ENCODE results near the gene ST3GAL5.
A peak's percentile ranks its signal among the peaks of the same experiment; 100 is the strongest.

The ST3GAL5 gene

DNA sequence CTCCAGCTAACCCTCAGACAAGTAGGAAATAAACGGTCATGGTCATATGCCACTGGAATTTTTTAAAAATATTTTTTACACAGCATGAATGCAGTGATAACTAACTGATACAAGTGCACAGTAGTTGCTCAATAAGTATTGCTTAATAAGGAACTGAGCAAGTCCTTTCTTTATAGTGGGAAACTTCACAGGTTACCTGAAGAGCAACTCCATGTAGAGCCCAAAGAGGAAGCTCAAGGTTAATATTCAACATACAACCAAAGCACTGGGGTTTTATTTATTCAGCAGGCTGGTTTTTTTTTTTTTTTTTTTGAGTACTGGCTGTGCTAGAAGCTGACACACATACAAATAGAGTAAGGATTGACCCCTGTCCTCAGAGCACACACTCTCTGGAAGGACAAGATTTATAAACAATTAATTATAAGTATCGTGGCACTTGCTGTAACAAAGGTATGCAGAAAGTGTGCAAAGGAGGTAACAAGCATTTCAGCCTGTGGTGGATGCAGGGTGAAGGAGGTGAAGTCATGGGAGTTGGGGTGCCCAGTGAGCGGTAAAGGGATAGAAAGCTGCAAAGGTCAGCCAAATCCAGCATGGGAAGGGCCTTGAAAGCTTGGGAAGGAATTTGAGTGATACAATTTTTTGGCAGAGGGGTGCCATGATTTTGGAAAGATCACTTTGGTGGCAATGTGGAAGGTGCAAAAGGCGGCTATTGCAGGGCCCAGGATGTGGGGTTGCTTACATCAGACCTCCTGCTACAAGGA, 82.3 kb downstream of the ST3GAL5 start:
- DNase-seq (ENCODE audit: low read depth) = no peak

DNA sequence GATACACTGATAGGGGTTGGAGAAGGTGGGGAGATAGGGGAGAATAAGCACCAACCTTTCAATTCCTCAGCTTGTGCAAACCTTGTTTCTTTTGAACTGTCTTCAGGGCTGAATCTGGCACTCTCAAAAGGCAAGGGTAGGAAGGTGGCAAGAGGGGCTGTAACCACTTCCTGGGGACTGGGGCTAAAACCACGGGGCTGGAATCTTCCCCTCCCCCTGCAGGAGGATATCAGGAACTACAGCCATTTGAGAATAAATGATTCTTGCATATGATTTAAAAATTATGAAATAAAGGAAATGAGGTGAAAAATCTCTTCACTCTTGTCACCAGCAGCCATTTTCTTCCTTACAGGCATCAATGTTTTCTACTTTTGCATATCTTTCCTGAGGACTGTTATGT, 84.2 kb downstream of the ST3GAL5 start:
- DNase-seq (ENCODE audit: low read depth) = peak; percentile 9

GRCh38 chr2:85803704-85804425, 84.9 kb downstream of the ST3GAL5 start:
- DNase-seq (ENCODE audit: low read depth) = no peak

GRCh38 chr2:85802354-85803103, 86.3 kb downstream of the ST3GAL5 start:
- no peak for DNase-seq (ENCODE audit: low read depth)

DNA sequence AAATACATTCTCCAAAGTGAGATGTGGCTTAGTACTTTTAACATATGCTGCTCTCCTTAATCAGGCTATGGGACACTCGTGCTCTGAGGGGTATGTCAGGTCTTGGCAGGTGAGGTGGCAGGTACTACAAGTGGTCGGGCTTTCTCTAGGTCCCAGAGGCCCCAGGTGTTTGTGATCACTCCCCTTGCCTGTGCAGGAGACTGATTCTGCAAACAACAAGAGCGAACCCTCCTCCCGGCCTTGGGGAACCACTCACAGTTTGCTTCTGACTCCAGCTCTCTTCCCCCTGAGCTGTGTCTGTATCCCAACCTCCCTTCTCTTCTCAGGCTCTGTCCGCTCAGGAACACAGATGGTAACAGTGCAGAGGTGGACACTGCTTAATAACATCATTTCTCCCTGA, 86.9 kb downstream of the ST3GAL5 start:
- no peak for DNase-seq (ENCODE audit: low read depth)

DNA sequence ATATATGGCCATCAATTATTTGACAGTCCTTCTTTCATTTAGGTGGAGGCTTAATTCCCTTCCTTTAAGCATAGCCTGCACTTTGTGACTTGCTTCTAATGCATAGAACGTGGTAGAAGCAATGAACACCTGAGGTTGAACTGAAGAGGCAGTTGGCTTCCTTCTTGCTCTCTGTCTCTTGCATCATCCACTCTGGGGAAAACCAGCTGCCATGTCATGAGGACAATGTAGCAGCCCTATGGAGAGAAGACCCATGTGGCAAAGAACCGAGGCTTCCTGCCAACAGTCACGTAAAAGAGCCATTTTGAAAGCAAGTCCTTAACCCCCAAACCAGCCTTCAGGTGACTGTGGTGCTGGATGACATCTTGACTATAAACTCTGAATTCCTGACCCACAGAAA, 88.2 kb downstream of the ST3GAL5 start:
- DNase-seq (ENCODE audit: low read depth) = no peak

DNA sequence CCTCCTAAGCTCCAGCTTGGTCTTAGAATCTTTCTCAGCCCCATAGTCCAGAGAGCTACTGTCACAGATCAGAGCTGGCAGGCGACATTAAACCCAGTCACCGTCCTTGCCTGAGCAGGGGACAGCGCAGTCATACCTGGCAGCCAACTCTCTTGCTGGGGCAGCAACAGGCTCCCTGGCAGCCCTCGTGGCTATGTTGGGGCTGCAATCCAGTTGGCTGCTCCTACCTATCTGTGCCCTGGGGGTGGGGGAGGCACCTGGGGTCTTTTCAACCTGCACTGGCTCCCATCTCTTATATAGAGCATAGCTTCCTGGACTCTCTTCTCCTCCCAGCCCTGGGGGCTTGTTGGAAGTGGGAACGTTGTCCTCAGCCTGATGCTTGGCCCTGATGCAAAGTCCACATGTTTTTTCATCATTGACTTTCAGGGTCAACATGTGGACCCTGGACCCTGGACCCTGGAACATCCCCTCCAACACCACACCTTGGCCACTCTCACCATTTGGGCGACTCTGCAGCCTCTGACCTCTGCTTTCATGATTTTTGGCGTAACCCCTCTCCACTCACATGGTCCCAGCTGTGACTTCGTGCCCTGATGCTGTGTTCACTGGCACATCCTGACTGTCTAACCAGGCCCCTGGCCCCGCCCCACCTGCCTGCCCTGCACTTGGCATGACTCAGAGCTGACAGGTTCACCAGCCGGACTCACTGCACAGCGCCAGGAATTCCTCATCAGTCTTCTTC, 89.4 kb downstream of the ST3GAL5 start:
- no peak for DNase-seq (ENCODE audit: low read depth)

DNA sequence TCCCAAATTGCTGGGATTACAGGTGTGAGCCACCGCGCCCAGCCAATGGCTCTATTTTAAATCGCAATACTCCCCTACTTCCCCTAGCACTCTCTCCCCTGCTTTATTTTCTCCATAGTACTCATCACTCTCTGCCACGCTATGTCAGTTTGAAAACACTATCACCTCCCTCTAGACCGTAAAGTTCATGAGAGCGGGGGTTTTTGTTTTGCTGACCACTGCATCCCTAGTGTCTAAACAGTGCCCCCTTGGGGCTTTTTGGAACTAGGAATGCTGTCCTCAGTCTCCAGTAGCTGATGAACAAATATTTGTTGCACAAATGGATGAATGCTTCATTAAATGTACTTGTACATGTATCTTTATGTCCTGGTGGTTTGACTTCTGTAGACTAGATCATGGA, 90.9 kb downstream of the ST3GAL5 start:
- DNase-seq (ENCODE audit: low read depth) = no peak

DNA sequence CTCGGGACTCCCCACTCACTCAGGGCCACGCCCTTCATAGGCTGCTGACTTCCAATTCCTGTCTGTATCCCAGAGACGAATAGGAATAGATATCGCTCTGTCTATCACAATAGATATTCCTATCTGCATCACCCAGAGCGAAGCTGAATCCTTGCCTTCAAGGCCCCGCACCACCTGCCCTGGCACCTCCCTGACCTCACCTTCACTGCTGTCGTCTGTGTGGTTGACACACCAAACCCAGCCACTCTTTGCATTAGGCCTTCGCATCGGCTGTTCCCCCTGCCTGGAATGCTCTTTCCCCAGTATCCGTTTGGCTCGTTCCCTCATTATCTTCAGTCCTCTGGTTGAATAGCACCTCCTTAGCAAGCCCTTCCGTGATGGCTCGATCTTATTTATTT, 91.5 kb downstream of the ST3GAL5 start:
- no peak for DNase-seq (ENCODE audit: low read depth)

DNA sequence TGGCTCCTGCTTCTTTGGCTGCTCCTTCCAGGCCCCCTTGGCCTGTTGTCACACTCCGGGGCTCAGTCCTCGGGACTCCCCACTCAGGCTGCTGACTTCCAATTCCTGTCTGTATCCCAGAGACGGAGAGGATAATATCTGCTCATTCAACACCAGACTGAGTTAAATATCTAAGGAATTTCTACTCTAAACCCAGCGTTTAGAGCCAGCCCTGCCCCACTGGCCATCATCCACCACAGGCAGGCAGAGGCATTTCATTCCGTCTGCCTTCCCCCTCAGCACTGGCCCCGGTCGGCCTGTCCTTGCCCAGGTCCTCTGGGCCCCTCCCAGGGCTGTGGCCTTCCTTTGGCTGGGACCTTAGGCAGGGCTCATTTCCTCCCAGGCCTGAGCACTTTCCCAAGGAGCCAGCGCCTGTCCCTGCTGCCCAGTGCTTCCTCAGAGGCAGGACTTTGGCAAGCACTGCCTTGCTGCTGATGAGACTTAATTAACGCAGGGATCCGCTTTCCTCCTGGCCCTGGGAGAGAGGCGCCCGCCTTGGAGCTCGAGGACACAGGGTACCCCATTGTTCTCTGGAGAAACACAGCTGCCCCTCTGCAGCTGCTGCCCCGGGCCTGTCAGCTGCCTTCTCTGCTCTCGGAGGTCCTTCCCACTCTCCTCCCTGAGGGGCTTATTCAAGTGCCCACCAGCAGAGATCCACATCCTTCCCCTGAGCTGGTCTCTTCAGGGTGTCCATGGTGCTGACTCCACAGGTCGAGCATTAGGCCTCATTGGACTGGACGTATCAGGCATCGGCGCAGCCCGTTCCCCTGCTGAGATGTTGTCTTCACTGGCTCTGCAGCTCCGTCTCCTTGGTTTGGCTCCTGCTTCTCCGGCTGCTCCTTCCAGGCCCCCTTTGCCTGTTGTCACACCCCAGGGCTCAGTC, 92.2 kb downstream of the ST3GAL5 start:
- no peak for DNase-seq (ENCODE audit: low read depth)

DNA sequence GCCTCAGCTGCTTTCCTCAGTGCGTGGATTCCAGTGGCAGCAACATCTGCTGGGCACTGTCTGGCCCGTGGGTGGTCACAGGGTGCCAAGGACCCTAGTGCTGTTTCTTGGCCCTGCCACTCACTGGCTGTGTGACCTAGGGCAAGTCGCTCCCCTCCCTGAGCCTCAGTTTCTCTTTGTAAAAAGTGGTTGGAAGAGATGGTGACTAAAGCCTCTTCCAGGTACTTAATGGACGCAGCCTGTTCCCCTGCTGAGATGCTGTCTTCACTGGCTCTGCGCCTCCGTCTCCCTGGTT, 92.8 kb downstream of the ST3GAL5 start:
- DNase-seq (ENCODE audit: low read depth) = no peak

GRCh38 chr2:85795331-85796045, 93.3 kb downstream of the ST3GAL5 start:
- DNase-seq (ENCODE audit: low read depth) = no peak

DNA sequence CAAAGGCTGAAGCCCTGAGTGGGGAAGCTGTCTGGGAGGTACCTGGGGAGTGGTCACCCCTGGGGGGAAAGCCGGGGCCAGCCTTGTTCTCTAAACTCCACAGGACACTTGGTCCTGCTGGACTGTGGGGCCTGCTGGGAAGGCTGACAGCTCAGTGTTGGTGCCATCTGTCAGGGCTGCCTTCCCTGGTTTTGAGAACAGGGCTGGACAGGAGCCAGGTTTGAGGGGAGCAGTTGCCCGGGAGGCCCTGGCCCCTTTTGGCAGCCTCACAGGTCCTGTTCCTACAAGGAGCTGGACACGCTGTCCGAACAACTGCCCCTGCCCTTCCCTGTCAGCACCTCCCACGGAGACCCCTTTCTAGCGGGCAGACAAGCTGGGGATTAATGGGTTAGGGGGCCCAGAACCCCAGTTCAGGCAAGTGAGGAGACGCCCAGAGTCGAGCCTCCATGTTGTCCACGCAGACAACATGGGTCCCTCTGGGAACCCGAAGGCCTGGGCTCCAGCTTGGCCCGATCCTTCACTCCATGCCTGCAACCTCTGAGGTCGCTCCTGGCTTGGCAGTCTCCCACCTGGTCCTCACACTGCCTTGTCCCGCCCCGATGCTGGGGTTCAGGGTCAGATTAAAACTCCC, 94.2 kb downstream of the ST3GAL5 start:
- DNase-seq (ENCODE audit: low read depth) = no peak

GRCh38 chr2:85794038-85794441, 94.8 kb downstream of the ST3GAL5 start:
- no peak for DNase-seq (ENCODE audit: low read depth)

DNA sequence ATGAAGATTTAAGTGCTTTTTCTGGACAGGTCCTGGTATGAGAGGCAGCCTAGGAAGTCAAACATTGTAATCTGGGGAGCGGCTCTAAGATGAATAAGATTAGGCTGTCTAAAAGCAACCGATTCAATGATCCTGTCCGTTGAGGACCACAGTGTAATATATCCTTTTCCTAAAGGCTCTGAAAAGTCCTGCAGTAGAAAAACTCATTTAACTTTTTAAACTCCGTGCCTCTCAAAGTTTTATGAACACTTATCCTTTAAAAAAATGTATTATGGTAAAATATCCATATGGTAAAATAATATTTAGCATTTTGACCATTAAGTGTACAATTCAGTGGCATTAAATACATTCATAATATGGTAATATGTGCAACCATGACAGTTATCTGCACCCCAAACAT, 95.2 kb downstream of the ST3GAL5 start:
- DNase-seq (ENCODE audit: low read depth) = no peak

- no peak for DNase-seq (ENCODE audit: low read depth)
These were observed 95.9 kb downstream of the ST3GAL5 start for GRCh38 chr2:85792783-85793441.

- DNase-seq (ENCODE audit: low read depth) = no peak
These were observed 96.9 kb downstream of the ST3GAL5 start for GRCh38 chr2:85791704-85792565.

DNA sequence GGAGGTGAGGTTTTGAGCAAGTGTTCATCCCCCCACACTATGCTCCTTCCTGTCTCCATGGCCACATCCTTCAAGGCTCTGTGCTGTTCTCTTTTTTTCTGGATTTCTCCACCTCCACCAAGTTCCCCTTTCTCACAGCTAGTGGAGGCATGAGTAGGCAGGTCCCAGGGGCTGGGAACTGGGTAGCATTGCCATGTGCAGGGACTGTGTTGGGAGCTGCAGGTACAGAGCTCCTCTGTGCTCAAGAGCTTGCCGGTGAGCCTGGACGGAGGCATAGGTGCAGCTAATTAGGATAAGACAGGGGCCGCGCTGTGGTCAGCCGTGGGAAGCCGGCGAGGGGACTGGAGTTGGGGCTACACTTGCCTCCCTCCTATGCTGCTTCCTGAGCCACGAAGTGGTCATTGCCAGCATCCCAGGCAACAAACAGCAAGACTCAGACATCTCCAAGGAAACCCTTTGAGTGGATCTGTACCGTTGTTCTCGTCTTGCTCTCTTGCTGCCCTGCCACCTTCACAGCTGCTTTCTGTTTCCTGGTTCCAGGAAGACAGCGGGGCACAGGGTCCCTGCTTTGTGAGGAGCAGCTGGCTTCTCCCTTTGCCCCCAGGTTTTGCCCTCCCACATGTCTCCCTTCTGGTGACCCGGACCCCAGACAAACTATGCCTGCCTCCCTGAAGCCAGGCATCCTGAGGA, 98.1 kb downstream of the ST3GAL5 start:
- DNase-seq (ENCODE audit: low read depth) = no peak

Measured in activated T-cell treated with anti-CD3 and anti-CD28 coated beads for 48 hours (primary cell).